Measurements from ENCODE around the gene RPS18. TPM values are rescaled to one million over a fixed set of nuclear protein-coding genes. Genes with fewer than 3 reads are reported as not detected.
A peak's percentile ranks its signal among the peaks of the same experiment; 100 is the strongest.

The RPS18 gene
- total and polyA plus RNA-seq, 12 donors, result 1,323 to 8,448 (median 2,110) TPM

DNA sequence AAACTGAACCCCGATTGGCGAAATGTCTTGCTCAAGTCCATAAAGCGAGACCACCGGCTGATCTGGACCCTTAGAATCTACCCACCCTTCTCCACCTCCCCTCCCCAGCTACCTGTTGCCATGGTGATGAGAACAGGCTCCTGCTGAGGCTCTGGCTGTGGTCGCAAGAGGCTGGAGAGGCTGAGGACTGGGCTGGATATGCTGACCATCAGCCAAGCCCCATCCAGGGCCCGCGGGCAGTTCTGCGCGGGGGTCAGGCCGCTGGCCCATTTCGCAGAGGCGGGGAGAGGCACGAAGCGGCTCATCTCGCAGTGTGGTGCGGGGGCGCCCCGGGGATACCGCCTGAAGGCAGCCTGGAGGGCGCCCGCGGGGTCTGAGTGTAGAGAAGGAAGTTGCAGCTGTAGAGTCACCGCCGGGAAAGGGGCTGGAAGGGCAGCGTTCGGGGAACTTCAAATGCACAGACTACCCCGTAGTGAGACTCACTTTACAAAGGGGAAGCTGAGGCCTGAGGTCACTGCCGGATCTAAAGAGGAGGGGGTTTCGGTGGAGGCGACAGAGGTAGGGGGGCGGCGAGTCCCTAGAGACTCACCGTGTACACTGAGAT is 41.3 kb downstream of the RPS18 start:
- no peaks in the 10 kb centered on the region for H3K27me3 ChIP-seq
- no peaks in the 10 kb centered on the region for H3K9me3 ChIP-seq (replicated peaks in 1 of 3)
- TF ChIP-seq POLR2A (IDR thresholded peaks at IDR 0.05), result no peak
- TF ChIP-seq, protein P1, sequence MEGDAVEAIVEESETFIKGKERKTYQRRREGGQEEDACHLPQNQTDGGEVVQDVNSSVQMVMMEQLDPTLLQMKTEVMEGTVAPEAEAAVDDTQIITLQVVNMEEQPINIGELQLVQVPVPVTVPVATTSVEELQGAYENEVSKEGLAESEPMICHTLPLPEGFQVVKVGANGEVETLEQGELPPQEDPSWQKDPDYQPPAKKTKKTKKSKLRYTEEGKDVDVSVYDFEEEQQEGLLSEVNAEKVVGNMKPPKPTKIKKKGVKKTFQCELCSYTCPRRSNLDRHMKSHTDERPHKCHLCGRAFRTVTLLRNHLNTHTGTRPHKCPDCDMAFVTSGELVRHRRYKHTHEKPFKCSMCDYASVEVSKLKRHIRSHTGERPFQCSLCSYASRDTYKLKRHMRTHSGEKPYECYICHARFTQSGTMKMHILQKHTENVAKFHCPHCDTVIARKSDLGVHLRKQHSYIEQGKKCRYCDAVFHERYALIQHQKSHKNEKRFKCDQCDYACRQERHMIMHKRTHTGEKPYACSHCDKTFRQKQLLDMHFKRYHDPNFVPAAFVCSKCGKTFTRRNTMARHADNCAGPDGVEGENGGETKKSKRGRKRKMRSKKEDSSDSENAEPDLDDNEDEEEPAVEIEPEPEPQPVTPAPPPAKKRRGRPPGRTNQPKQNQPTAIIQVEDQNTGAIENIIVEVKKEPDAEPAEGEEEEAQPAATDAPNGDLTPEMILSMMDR (IDR thresholded peaks at IDR 0.05), result no peak
- WGBS, 4 donors, result 0 to 1% (median 1%) methylated on average over 17 to 33 of the region's 33 CpGs
- intact Hi-C loops (cut with DNase I), result no loop called here
- peaks cover 29 to 48% of the 10 kb centered on the region in 2 donors for H3K4me1 ChIP-seq (replicated peaks in 1 of 2)
- H3K36me3 ChIP-seq (replicated peaks in 1 of 2), result peaks cover 0 to 21% of the 10 kb centered on the region in 2 donors
- peak overlapping the region; percentile 80 to 99 (median 95) for H3K27ac ChIP-seq
- H3K4me3 ChIP-seq, result peak overlapping the region; percentile 57 to 99 (median 96)
- peak; percentile 48 to 76 (median 57) for DNase-seq

DNA sequence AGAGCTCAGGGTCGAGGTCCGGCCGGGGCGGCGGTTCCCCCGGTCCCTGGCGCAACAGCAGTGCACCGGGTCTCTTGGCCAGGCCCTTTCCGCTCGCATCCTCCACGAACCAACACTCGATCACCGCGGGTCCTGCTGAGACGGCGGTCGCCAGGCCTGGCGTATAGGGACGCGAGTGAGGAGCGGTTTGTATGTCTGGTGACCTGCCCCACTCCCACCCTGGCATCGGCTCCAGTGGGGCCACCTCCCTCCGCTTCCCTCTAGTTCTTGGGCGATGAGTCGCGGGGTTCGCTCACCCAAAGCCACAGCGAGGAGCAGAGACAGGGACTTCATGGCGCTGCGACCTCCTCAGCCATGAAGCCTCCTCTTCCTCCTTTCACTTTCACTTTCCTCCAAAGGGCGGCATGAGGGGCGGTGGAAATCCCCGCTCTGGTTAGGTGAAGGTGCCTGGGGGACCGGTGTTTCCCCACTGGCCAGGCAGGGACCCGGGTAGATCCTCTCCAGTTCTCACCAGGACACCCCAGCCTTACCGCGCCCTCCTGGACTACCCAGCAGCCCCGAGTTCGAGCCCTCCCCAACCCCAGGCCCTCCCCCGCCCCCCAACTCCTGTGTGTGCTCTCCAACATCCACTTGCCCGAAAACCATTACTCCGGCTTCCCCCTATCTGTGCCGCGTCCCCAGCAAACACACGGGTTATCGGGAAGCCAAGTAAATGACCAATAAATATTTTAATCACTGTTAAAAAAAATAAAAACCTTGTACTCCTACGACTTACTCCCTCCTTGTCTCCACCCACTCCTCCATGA is 42.0 kb downstream of the RPS18 start, which contains the start of gene TAPBP:
Gene TAPBP, minus strand, starts transcription at position 370 of the 806 bp plus-strand sequence. Its CDS starts 37 bp downstream, at position 333.
- Histone ChIP-seq H3K9me3 (replicated peaks in 1 of 3) (no peaks in the 10 kb centered on the region), H3K4me3 (peak within 1 kb of the TSS; percentile 57 to 99 (median 96)), H3K36me3 (replicated peaks in 1 of 2) (peaks cover 0 to 26% of the 10 kb centered on the region in 2 donors), H3K4me1 (replicated peaks in 1 of 2) (peaks cover 36 to 55% of the 10 kb centered on the region in 2 donors), H3K27me3 (no peaks in the 10 kb centered on the region), H3K27ac (peak within 1 kb of the TSS; percentile 80 to 99 (median 95))
- TF ChIP-seq, protein P1 (IDR thresholded peaks at IDR 0.05), result no peak
- peak; percentile 47 to 49 for TF ChIP-seq POLR2A (IDR thresholded peaks at IDR 0.05)
- peak; percentile 61 to 80 (median 70) for DNase-seq
- 0% methylated on average over 32 to 47 of the region's 47 CpGs for WGBS, 4 donors
- intact Hi-C loops (cut with DNase I), result no loop called here

DNA sequence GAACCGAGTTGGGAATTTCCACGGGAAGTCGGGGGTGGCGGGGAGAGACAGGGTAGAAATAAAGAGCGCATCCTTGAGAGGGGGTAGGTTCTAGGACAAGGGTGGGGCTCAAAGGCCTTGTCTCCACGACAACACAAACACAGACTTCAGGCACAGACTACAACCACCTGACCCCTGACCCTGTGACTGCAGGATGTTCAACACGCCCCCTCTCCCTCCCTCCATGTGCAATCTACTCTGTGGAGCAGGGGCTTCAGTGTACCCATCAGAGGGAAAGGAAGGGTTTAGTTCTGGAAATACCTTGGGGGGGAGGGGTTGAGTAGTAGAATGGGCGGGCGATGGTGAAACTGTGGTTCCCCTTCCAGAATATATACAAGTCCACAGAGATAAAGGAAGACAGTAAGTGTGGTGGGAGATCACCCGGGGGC is 42.7 kb downstream of the RPS18 start:
- TF ChIP-seq POLR2A (IDR thresholded peaks at IDR 0.05), result no peak
- TF ChIP-seq, protein P1 (IDR thresholded peaks at IDR 0.05), result no peak
- H3K27ac ChIP-seq, result peak overlapping the region; percentile 80 to 99 (median 95)
- H3K4me3 ChIP-seq, result peak overlapping the region in 3 of 4 donors; percentile 57 to 99 (median 97)
- peak; percentile 77 to 91 (median 84) for DNase-seq
- H3K9me3 ChIP-seq (replicated peaks in 1 of 3), result no peaks in the 10 kb centered on the region
- H3K27me3 ChIP-seq, result no peaks in the 10 kb centered on the region
- H3K4me1 ChIP-seq (replicated peaks in 1 of 2), result peaks cover 37 to 61% of the 10 kb centered on the region in 2 donors
- H3K36me3 ChIP-seq (replicated peaks in 1 of 2), result peaks cover 0 to 32% of the 10 kb centered on the region in 2 donors
- 1 to 6% (median 2%) methylated on average over 10 of the region's 10 CpGs for WGBS, 4 donors
- intact Hi-C loops (cut with DNase I), result no loop called here

Data from adrenal gland (tissue), 12 donors.